ENCODE data around the gene KAT7. TPM values are rescaled to one million over a fixed set of nuclear protein-coding genes. Genes with fewer than 3 reads are reported as not detected.

The KAT7 gene
- total RNA-seq, 3 donors from 2014 or later (not counting 1 experiment from before 2014, with no cell fraction given), result 195 to 231 (median 213) TPM

- Mint-ChIP-seq H3K36me3 (no peaks in the 10 kb centered on the region), H3K27me3 (ENCODE audit: low read depth in 2 of 2) (no peaks in the 10 kb centered on the region), H3K4me1 (peaks cover 81 to 89% of the 10 kb centered on the region in 2 donors), H3K9me3 (no peaks in the 10 kb centered on the region), H3K4me3 (peak overlapping the region; percentile 98), H3K27ac (peak overlapping the region; percentile 95 to 97)
- intact Hi-C loops (cut with micrococcal nuclease), result loop anchor here (1.0 kb wide), 1 partner anchor 9 kb away; no protein-coding TSS in a partner anchor
- no peaks in the 10 kb centered on the region for H3K9me3 ChIP-seq (ENCODE audit: control insufficient read depth, insufficient read depth, low read length)
- WGBS (ENCODE audit: insufficient coverage), result 42% methylated on average over 3 of the region's 3 CpGs
- no peak for TF ChIP-seq CTCF (IDR thresholded peaks at IDR 0.05)
- ATAC-seq (peak in 2 of 3 donors; percentile 2 to 5), DNase-seq (no peak)
- peak overlapping the region; percentile 56 for H3K27ac ChIP-seq (ENCODE audit: low read length)
- peaks cover 72% of the 10 kb centered on the region for H3K4me1 ChIP-seq (ENCODE audit: control insufficient read depth, insufficient read depth, low read length)
- H3K4me3 ChIP-seq (ENCODE audit: low read length), result no peak overlapping the region
- no peaks in the 10 kb centered on the region for H3K27me3 ChIP-seq (ENCODE audit: control insufficient read depth, insufficient read depth, low read length)
- H3K36me3 ChIP-seq (ENCODE audit: control insufficient read depth, insufficient read depth, low read length), result peaks cover 13% of the 10 kb centered on the region
Observed at GRCh38 chr17:49759203-49759602, 29.3 kb upstream of the KAT7 start.

GRCh38 chr17:49760296-49760695 lies 28.2 kb upstream of the KAT7 start:
- Histone ChIP-seq H3K27ac (ENCODE audit: low read length) (peak overlapping the region; percentile 61), H3K4me3 (ENCODE audit: low read length) (no peak overlapping the region), H3K4me1 (ENCODE audit: control insufficient read depth, insufficient read depth, low read length) (peaks cover 68% of the 10 kb centered on the region), H3K9me3 (ENCODE audit: control insufficient read depth, insufficient read depth, low read length) (no peaks in the 10 kb centered on the region), H3K36me3 (ENCODE audit: control insufficient read depth, insufficient read depth, low read length) (peaks cover 13% of the 10 kb centered on the region), H3K27me3 (ENCODE audit: control insufficient read depth, insufficient read depth, low read length) (no peaks in the 10 kb centered on the region)
- DNase-seq (no peak), ATAC-seq (no peak)
- Mint-ChIP-seq H3K36me3 (no peaks in the 10 kb centered on the region), H3K4me1 (peaks cover 84 to 92% of the 10 kb centered on the region in 2 donors), H3K27me3 (ENCODE audit: low read depth in 2 of 2) (no peaks in the 10 kb centered on the region), H3K27ac (peak overlapping the region; percentile 95 to 97), H3K4me3 (peak overlapping the region; percentile 98), H3K9me3 (no peaks in the 10 kb centered on the region)
- 83% methylated on average over 1 of the region's 1 CpG for WGBS (ENCODE audit: insufficient coverage)
- intact Hi-C loops (cut with micrococcal nuclease), result no loop called here
- no peak for TF ChIP-seq CTCF (IDR thresholded peaks at IDR 0.05)

- peak overlapping the region; percentile 98 for H3K4me3 Mint-ChIP-seq
- no peak for TF ChIP-seq CTCF (IDR thresholded peaks at IDR 0.05)
- intact Hi-C loops (cut with micrococcal nuclease), result no loop called here
- peaks cover 77 to 88% of the 10 kb centered on the region in 2 donors for H3K4me1 Mint-ChIP-seq
- 25% methylated on average over 4 of the region's 6 CpGs for WGBS (ENCODE audit: insufficient coverage)
- peak overlapping the region; percentile 61 for H3K27ac ChIP-seq (ENCODE audit: low read length)
- H3K36me3 Mint-ChIP-seq, result no peaks in the 10 kb centered on the region
- DNase-seq (no peak), ATAC-seq (no peak)
- H3K4me3 ChIP-seq (ENCODE audit: low read length), result no peak overlapping the region
- no peaks in the 10 kb centered on the region for H3K9me3 ChIP-seq (ENCODE audit: control insufficient read depth, insufficient read depth, low read length)
- H3K36me3 ChIP-seq (ENCODE audit: control insufficient read depth, insufficient read depth, low read length), result peaks cover 13% of the 10 kb centered on the region
- H3K27me3 Mint-ChIP-seq (ENCODE audit: low read depth in 2 of 2), result no peaks in the 10 kb centered on the region
- peaks cover 62% of the 10 kb centered on the region for H3K4me1 ChIP-seq (ENCODE audit: control insufficient read depth, insufficient read depth, low read length)
- H3K27ac Mint-ChIP-seq, result peak overlapping the region; percentile 95 to 97
- H3K9me3 Mint-ChIP-seq, result no peaks in the 10 kb centered on the region
- H3K27me3 ChIP-seq (ENCODE audit: control insufficient read depth, insufficient read depth, low read length), result no peaks in the 10 kb centered on the region
Observed at GRCh38 chr17:49760932-49761558, 27.4 kb upstream of the KAT7 start.

All from natural killer cell (primary cell).